ENCODE data around the gene KIF1A.

Gene KIF1A

GRCh38 chr2:240672701-240673190 lies 147.3 kb downstream of the KIF1A start:
- DNase-seq (ENCODE audit: insufficient read length): no peak
- TF ChIP-seq POLR2A (IDR thresholded peaks at IDR 0.05; ENCODE audit: low read depth, low read length) (no peak), POLR2AphosphoS5 (IDR thresholded peaks at IDR 0.05; ENCODE audit: low read depth, low read length) (no peak), TAF1 (IDR thresholded peaks at IDR 0.05; ENCODE audit: borderline replicate concordance, low read depth, low read length) (no peak)
- no peak for FAIRE-seq

- DNase-seq (ENCODE audit: insufficient read length) (no peak), FAIRE-seq (no peak)
- no peak for TF ChIP-seq TAF1 (IDR thresholded peaks at IDR 0.05; ENCODE audit: borderline replicate concordance, low read depth, low read length)
- TF ChIP-seq POLR2AphosphoS5 (IDR thresholded peaks at IDR 0.05; ENCODE audit: low read depth, low read length): no peak
- no peak for TF ChIP-seq POLR2A (IDR thresholded peaks at IDR 0.05; ENCODE audit: low read depth, low read length)
Observed at GRCh38 chr2:240672076-240672700, 147.8 kb downstream of the KIF1A start.

- no peak for DNase-seq (ENCODE audit: insufficient read length)
- no peak for TF ChIP-seq TAF1 (IDR thresholded peaks at IDR 0.05; ENCODE audit: borderline replicate concordance, low read depth, low read length)
- no peak for FAIRE-seq
Observed at GRCh38 chr2:240670950-240671349, 149.1 kb downstream of the KIF1A start.

- TF ChIP-seq POLR2A (IDR thresholded peaks at IDR 0.05; ENCODE audit: low read depth, low read length): no peak
- TF ChIP-seq TAF1 (IDR thresholded peaks at IDR 0.05; ENCODE audit: borderline replicate concordance, low read depth, low read length): no peak
- TF ChIP-seq POLR2AphosphoS5 (IDR thresholded peaks at IDR 0.05; ENCODE audit: low read depth, low read length): no peak
- DNase-seq (ENCODE audit: insufficient read length): no peak
- no peak for FAIRE-seq
Observed at GRCh38 chr2:240670402-240670801, 149.6 kb downstream of the KIF1A start.

GRCh38 chr2:240664622-240665021 lies 155.4 kb downstream of the KIF1A start:
- DNase-seq (ENCODE audit: insufficient read length) (no peak), FAIRE-seq (no peak)
- no peak for TF ChIP-seq POLR2A (IDR thresholded peaks at IDR 0.05; ENCODE audit: low read depth, low read length)
- no peak for TF ChIP-seq TAF1 (IDR thresholded peaks at IDR 0.05; ENCODE audit: borderline replicate concordance, low read depth, low read length)
- no peak for TF ChIP-seq POLR2AphosphoS5 (IDR thresholded peaks at IDR 0.05; ENCODE audit: low read depth, low read length)
